Measurements from ENCODE around the gene AMACR.
"Not testable (repeated sequence)": the region's sequence is repeated elsewhere in the genome, so short reads cannot be mapped to it uniquely, and the experiment has no call there.

AMACR gene

DNA sequence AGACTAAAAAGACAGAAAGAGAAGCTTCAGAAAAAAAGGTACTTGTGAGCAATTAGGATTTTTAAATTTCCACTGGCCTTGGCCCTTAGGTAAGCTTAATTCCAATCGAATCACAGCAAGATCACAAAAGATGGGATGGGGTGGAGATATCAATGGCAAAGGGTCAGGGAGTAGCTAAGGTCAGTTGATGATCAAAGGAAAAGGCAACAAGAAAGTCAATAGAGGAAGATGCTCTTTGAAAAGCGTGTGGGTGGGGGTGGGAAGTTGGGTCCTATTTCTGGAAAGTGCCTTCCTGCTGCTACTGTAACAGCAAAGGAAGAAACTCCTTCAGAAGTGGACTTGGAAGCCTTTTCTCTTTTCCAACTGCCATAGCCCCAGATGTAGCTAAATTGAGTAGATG lies 27.9 kb upstream of the AMACR start:
- DNase-seq, result no peak

DNA sequence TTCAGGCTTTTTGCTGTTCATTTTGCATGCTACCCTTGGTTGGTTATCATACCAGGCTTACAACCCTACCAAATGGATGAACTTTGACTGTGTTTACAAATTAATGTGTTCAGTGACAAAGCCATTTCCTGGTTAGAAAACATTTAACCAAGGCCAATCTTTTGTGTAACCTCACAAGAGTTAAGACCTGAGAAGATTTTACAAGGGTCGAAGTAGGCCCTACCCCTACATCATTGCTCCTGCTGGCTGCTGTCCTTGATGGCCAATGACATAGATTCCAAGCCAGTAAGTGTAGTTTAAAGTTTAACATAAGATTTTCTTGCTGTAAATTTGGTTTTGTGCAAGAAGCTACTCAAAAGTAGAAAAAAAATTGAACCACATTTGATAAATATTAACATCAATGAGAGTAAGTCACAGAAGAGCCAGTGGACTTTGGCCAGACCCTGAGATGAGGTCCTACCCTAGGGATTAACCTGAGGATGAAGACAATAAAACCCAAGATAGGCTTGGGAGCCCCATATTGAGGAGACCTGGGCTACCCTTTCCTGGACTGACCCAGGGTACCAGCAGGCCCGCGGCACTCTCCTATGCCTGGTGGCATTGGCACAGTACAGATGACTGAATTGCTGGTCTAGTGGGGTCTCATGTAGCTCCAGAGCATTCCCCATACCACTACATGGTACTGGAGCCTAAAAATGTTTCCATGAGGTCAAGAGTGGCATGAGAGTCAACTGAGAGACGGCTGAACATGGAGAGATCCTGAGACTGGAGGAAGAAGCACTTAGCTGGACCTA lies 26.9 kb upstream of the AMACR start:
- no peak for DNase-seq

DNA sequence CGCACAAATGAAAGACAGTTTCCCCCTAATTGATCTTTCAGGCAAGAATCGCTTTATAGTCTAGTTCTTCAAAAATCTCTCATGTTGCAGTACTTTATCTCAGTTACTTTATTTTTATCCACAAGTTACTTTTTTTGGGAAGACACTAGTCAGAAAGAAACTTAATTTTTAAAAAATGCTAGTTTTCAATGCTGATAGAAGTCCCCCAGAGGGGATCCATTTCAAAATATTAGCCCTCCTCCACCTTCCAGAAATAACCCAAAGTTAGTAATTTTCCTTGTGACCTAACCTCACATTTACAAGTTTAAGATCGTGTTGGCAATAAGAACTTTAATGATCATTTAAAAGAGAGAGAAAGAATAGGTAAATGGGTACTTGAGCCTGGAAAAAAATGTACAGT lies 24.1 kb upstream of the AMACR start:
- DNase-seq, result no peak

DNA sequence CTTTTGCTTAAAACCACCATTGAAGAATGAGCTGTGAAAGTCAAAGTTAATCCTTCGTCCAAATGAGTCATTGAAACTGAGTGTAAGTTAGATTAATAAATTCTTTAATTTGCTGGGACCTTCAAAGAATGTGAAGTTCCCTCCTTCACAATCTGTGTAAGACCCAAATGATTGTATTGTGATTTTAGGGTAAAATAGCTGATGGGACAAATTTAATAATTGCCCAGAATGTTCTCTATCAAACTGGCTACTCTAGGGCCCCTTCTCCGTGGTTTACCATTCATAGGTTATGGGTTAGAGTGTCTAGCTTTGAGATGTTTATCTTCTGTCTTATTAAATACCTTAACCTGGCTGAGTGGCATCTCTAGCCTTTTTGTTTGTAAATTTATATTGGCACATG lies 23.3 kb upstream of the AMACR start:
- DNase-seq, result no peak

GRCh38 chr5:34030585-34030984 lies 22.7 kb upstream of the AMACR start:
- DNase-seq, result not testable (repeated sequence)

DNA sequence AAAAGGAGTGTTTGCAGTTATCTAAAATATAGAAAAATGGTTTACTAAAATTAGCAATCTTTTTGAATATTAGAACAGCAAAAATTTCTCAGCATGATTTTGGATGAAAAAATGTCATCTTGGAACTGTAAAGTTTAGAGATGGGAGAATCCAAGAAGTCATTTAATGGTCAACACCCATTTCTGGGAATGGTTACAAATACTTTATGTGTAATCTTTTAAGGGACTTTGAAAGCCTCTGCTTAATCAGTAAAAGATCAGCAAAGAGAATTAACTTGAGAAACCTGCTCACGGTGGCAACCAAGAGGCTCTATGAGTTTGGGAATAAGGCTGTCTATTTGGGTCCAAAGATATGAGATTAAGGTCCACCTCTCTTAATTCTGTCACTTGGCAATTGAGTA lies 22.2 kb upstream of the AMACR start:
- no peak for DNase-seq

- no peak for DNase-seq
Measured at GRCh38 chr5:34028349-34028748, 20.5 kb upstream of the AMACR start.

- DNase-seq, result no peak
Measured at GRCh38 chr5:34026089-34026761, 18.4 kb upstream of the AMACR start.

GRCh38 chr5:34022121-34022705 lies 14.4 kb upstream of the AMACR start:
- DNase-seq, result no peak

GRCh38 chr5:34021334-34021733 lies 13.5 kb upstream of the AMACR start:
- DNase-seq, result no peak

- DNase-seq, result no peak
Measured at GRCh38 chr5:34020726-34021125, 12.9 kb upstream of the AMACR start.

- no peak for DNase-seq
Measured at GRCh38 chr5:34017254-34017653, 9.4 kb upstream of the AMACR start.

GRCh38 chr5:34016750-34017149 lies 8.9 kb upstream of the AMACR start:
- DNase-seq, result no peak

- DNase-seq, result no peak
Measured at GRCh38 chr5:34016222-34016621, 8.4 kb upstream of the AMACR start.

- no peak for DNase-seq
Measured at GRCh38 chr5:34015120-34015822, 7.4 kb upstream of the AMACR start.

- no peak for DNase-seq
Measured at GRCh38 chr5:34014626-34015025, 6.8 kb upstream of the AMACR start.

GRCh38 chr5:34013547-34013946 lies 5.7 kb upstream of the AMACR start:
- no peak for DNase-seq

DNA sequence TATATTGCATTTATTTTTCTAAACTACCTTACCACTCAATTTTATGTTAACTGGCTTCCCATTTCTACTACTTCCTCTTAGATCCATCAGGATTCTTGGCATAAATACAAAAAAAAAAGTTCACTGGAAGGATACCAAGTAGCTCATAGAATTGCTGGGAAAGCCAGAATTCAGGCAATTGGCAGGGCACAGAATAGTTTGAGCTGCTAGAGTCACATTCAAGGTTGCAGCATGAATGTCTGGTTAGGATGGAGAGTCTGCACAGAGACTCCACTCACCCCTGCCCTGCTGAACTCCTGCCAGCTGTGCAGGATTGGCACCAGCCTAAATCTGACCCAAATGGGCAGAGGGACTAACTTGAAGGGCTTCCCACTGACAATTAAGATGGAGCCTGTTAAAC lies 4.9 kb upstream of the AMACR start:
- DNase-seq, result no peak

DNA sequence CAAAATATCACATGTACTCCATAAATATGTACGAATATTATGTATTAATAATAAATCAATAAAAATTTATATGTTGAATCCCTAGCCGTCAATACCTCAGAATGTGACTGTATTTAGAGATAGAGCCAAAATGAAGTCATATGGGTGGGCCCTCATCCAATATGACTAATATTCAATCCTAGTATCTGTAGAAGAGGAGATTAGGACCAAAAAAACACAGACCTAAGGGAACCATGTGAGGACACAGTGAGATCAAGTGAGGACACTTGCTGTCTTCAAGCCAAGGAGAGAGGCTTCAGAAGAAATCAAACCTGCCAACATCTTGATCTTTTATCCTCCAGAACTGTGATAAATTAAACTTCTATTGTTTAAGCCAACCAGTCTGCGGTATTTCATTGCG lies 3.7 kb upstream of the AMACR start:
- no peak for DNase-seq

DNA sequence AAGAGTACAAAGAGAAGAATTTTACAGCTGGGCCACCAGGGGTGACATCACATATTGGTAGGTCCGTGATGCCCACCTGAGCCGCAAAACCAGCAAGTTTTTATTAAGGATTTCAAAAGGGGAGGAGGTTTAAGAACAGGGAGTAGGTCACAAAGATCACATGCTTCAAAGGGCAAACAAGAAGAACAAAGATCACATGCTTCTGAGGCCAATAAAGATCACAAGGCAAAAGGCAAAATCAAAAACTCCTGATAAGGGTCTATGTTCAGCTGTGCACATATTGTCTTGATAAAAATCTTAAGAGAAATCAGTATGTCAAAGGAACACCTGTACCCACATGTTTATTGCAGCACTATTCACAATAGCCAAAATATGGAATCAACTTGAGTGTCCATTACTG lies 2.3 kb upstream of the AMACR start:
- not testable (repeated sequence) for DNase-seq

DNA sequence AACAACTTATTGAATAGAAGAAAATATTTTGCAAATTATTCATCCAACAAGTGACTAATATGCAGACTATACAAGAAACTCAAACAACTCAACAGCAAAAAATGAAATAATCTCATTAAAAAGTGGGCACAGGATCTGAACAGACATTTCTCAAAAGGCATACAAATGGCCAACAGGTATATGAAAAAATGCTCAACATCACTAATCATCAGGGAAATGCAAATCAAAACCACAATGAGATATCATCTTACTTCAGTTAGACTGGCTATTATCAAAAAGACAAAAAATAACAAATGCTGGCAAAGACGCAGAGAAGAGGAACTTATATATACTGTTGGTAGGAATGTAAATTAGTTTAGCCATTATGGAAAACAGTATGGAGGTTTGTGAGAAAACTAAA lies 1.8 kb upstream of the AMACR start:
- no peak for DNase-seq

DNA sequence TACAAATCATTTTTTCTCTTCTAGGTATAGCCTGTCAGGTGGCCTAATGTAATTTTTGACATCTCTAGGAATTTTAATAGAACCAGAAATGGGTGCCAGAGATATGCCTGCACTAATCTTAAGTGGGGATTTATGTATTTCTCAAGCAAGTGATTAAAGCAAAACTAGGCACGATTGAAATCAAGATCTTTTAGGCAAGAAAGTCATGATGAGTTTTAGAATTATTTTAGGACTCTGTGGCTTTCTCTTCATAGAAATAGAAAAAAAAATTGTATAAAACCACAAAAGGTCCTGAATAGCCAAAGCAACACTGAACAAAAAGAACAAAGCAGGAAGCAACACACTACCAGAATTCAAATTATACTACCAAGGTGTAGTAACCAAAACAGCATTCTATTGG lies 952 bp upstream of the AMACR start:
- DNase-seq, result no peak

DNA sequence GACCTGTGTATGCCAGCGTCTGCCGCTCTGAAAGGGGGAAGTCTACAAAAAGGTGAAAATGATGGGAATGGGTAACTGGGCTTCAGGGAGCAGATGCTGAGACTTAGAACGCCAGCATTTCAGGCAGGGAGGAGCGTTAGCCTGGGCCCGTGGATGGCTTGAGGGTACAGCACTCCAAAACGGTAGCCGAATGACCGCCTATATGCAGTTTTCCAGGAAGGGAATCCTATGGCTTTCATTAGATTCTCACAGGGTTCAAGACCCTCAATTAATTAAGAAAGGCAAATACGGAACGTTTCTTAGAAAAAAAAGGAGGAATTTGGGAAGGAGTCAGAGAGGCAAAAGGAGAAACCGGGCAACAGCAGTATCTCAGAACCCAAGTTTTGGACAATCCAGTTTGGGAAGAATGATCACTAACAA lies 639 bp downstream of the AMACR start:
- DNase-seq, result no peak

DNA sequence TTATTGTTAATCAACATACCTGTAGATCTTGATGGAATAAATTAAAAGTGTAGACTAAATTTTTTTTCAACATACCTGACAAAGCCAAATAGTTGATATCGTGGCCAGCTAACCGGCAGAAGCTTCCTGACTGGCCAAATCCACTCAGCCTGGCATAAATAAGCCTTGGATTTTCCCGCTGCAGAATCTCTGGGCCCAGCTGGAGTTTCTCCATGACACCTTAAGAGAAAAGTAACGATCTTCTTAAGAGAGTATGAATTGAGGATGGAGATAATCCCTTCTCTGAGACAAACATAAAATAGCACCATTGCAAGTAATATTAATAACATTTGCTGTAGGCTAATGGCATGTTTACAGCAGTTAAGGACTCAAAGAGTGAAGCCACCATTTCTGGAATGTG lies 2.2 kb downstream of the AMACR start:
- DNase-seq, result no peak

Data from NCI-H1694 (cell line).